ENCODE data around the gene GRIN1. TPM values are rescaled to one million over a fixed set of nuclear protein-coding genes. Genes with fewer than 3 reads are reported as not detected.

GRIN1 gene
- polyA plus RNA-seq = 2.6 TPM
- long read RNA-seq, donor 1, full-length matches to known transcripts = 1 of 1 reads
- long read RNA-seq, donor 1, partial matches to known transcripts = 0 of 1 reads
- long read RNA-seq, donor 1, other reads (novel, unspliced or antisense) = 0 of 1 reads
- long read RNA-seq, donor 2, partial matches to known transcripts = 59 of 59 reads
- long read RNA-seq, donor 2, other reads (novel, unspliced or antisense) = 0 of 59 reads
- long read RNA-seq, donor 3 = 0 reads
- long read RNA-seq, donor 4 = 0 reads
- long read RNA-seq, donor 5 = 0 reads
- long read RNA-seq, donor 6, partial matches to known transcripts = 0 of 1 reads
- long read RNA-seq, donor 6, other reads (novel, unspliced or antisense) = 0 of 1 reads
- long read RNA-seq, donor 7 = 0 reads
- long read RNA-seq, donor 8, partial matches to known transcripts = 101 of 101 reads
- long read RNA-seq, donor 8, other reads (novel, unspliced or antisense) = 0 of 101 reads
- long read RNA-seq, donor 9, partial matches to known transcripts = 0 of 1 reads
- long read RNA-seq, donor 9, other reads (novel, unspliced or antisense) = 0 of 1 reads
- long read RNA-seq, donor 10, partial matches to known transcripts = 0 of 27 reads
- long read RNA-seq, donor 10, other reads (novel, unspliced or antisense) = 27 of 27 reads
- long read RNA-seq, donor 11, partial matches to known transcripts = 19 of 19 reads
- long read RNA-seq, donor 11, other reads (novel, unspliced or antisense) = 0 of 19 reads

DNA sequence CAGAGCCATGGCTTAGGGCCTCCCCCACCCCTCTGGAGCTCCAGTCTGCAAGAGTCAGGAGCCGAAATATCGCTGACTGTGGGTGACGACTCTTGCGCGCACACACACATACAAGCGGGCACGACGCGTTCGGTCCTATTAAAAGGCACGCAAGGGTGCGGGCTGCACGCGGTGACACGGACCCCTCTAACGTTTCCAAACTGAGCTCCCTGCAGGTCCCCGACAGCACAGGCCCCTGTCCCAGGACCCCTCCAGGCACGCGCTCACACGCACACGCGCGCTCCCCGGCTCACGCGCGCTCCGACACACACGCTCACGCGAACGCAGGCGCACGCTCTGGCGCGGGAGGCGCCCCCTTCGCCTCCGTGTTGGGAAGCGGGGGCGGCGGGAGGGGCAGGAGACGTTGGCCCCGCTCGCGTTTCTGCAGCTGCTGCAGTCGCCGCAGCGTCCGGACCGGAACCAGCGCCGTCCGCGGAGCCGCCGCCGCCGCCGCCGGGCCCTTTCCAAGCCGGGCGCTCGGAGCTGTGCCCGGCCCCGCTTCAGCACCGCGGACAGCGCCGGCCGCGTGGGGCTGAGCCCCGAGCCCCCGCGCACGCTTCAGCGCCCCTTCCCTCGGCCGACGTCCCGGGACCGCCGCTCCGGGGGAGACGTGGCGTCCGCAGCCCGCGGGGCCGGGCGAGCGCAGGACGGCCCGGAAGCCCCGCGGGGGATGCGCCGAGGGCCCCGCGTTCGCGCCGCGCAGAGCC is at the start of gene GRIN1:
TSS of gene GRIN1 (plus strand) at position 433 of the 746 bp plus-strand sequence. CDS start 333 bp downstream, outside the sequence.
- DNase-seq = peak in 1 of 2 donors; percentile 48
- peaks cover 5% of the 10 kb centered on the region for H3K9me3 ChIP-seq (ENCODE audit: control insufficient read depth, low read depth, low read length)
- no peaks in the 10 kb centered on the region for H3K36me3 ChIP-seq (ENCODE audit: control insufficient read depth, insufficient read depth, low read length)
- no peak within 1 kb of the TSS for H3K4me3 ChIP-seq (ENCODE audit: low read length)
- peaks cover 4% of the 10 kb centered on the region for H3K4me1 ChIP-seq (ENCODE audit: control insufficient read depth, insufficient read depth, low read length)
- H3K27me3 ChIP-seq (ENCODE audit: control insufficient read depth, insufficient read depth, low read length) = peaks cover 86% of the 10 kb centered on the region
- no peak within 1 kb of the TSS for H3K27ac ChIP-seq (ENCODE audit: low read length)
- 0% methylated on average over 3 of the region's 104 CpGs for WGBS (ENCODE audit: insufficient coverage, low lambda C conversion rate)

DNA sequence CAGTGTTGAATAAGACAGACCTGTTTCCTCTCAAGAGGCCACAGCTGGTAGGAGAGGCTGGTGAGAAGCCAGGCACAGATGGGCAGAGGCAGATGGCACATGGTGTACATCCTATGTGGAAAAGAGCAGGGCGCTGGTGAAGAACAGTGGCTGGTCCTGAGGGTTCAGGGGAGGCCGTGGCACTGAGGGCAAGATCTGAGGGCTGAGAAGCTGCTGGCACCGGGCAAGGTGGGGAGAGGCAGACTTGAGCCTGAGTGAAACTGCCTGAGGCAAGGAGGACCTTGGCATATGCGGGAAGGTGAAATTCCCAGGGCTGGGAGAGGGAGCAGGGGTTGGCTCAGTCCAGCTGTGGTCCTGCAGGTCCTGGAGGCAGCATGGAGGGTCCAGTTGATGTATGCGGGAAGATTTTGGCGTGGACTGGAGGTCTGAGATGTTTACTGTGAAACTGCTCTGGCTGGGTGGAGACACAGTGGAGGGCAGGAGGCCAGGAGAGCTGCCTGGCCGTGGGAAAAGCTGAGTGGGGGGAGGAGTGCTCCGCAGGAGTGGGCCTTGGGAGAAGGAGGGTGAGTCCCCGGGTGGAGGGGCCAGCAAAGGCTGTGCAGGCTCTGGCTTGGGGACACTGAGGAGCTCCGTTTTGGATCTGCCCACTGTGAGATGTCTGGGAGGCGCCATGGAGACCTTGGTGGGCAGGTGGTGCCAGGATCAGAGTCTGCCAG is 49.6 kb upstream of the GRIN1 start:
- Histone ChIP-seq H3K27me3 (ENCODE audit: control insufficient read depth, insufficient read depth, low read length) (no peaks in the 10 kb centered on the region), H3K27ac (ENCODE audit: low read length) (no peak overlapping the region), H3K4me3 (ENCODE audit: low read length) (no peak overlapping the region), H3K9me3 (ENCODE audit: control insufficient read depth, low read depth, low read length) (no peaks in the 10 kb centered on the region), H3K4me1 (ENCODE audit: control insufficient read depth, insufficient read depth, low read length) (peaks cover 19% of the 10 kb centered on the region), H3K36me3 (ENCODE audit: control insufficient read depth, insufficient read depth, low read length) (peaks cover 25% of the 10 kb centered on the region)
- DNase-seq = no peak
- no CpG with 5 or more reads among the region's 11 CpGs for WGBS (ENCODE audit: insufficient coverage, low lambda C conversion rate)

DNA sequence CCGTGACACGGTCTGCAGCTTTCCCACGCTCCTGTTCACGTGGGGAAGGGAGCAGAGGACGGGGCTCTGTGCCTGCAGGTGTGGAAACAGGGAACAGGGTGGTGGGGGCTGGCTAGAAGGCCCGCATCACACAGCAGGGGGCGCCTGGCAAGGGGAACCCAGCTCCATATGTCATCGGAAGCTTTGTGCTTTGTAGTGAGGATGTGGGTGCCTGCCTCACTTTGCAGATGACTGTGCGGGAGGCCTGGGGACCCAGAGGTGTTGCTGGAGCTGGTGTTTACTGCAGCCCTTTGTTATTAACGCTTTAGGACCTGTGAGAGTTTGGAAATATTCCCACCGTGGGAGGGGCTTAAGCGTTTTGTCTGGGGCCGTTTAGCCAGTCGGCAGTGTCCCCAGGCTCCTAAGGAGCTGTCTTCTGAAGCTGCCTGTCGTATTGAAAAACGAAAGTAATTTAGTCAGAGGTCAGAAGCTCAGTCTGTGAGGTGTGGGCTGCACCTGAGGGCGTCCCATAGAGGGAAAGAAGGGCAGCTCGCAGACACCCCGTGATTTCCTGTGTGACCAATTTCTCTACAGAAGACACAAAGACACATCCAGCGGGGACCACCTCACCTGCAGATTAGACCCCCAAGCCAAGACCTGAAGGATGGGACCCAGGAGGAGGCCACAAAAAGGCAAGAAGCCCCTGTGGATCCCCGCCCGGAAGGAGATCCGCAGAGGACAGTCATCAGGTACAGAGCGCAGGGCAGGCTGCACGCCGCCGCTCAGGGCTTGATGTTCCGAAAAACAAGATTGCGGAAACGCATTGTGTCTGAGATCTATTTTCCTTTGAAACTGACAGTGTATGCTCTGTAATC is 43.1 kb upstream of the GRIN1 start:
- Histone ChIP-seq H3K9me3 (ENCODE audit: control insufficient read depth, low read depth, low read length) (no peaks in the 10 kb centered on the region), H3K4me3 (ENCODE audit: low read length) (no peak overlapping the region), H3K36me3 (ENCODE audit: control insufficient read depth, insufficient read depth, low read length) (peaks cover 60% of the 10 kb centered on the region), H3K27ac (ENCODE audit: low read length) (no peak overlapping the region), H3K27me3 (ENCODE audit: control insufficient read depth, insufficient read depth, low read length) (no peaks in the 10 kb centered on the region), H3K4me1 (ENCODE audit: control insufficient read depth, insufficient read depth, low read length) (no peaks in the 10 kb centered on the region)
- peak in 1 of 2 donors; percentile 41 for DNase-seq
- no CpG with 5 or more reads among the region's 30 CpGs for WGBS (ENCODE audit: insufficient coverage, low lambda C conversion rate)

DNA sequence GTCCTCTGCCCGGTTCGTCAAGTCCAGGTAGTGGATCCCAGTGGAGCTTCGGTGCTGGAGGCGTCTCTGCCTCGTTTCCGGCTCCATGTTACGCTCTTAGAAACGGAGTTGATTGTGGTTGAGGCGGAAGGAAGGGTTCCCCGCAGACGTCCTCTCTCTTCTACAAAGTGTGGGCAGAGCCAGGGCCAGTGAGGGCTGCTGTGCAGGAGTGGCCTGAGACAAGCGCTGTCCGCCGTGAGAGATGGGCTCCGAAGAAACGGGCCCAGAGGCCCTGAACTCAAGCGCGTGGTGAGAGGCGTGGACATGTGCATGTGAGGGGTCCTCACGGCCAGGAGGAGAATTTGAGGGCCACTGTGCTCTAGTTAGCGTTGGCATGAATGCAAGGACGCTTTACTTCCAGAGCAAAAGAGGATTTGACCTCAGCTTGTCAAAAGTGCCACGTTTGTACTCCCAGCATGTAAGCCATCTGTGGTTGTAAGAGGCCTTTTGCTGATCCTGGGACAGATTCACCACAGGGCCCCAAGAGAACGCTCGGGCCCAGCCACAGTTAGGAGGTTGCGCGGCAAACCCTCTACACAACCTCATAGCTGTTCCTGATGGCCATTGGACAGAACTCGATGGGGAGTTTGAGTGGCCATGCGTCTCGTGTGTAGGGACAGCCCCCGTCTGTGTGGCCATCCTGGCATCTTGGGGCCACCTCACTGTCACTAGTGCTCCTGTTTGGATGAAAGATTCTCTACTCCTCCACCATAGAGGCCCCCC is 42.0 kb upstream of the GRIN1 start:
- no peaks in the 10 kb centered on the region for H3K9me3 ChIP-seq (ENCODE audit: control insufficient read depth, low read depth, low read length)
- H3K4me3 ChIP-seq (ENCODE audit: low read length) = no peak overlapping the region
- no peaks in the 10 kb centered on the region for H3K4me1 ChIP-seq (ENCODE audit: control insufficient read depth, insufficient read depth, low read length)
- H3K36me3 ChIP-seq (ENCODE audit: control insufficient read depth, insufficient read depth, low read length) = peaks cover 63% of the 10 kb centered on the region
- DNase-seq = no peak
- no peaks in the 10 kb centered on the region for H3K27me3 ChIP-seq (ENCODE audit: control insufficient read depth, insufficient read depth, low read length)
- no CpG with 5 or more reads among the region's 31 CpGs for WGBS (ENCODE audit: insufficient coverage, low lambda C conversion rate)
- H3K27ac ChIP-seq (ENCODE audit: low read length) = no peak overlapping the region

DNA sequence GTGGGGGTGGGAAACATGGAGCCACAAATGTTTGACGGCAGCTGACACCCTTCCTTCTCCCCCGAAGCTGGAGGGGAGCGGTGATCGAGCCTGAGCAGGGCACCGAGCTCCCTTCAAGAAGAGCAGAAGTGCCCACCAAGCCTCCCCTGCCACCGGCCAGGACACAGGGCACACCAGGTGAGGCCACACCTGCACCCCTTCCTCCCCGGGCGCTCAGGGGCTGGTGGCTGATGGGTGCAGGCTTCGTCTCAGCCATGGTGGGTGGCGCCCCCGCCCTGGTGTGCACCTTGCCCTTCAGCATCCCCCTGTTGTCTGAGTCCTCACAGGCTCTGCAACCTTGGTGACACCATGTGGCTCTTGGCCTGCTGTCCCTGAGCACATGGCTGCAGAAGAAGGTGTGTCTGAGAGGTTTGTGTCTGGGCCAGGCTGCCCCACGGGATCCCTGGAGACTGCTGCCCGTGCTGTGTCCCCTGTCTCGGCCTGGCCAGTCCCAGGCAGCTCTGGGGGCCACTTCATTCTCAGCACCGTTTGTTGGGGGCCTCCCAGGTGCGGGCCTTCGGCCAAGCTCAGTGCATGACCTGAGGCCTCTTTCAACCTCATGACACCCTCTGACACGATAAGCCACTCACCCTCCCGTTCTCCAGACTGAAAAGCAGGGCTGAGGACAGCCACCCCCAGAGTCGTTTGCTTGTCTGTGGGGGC is 41.0 kb upstream of the GRIN1 start:
- no peak for DNase-seq
- no CpG with 5 or more reads among the region's 20 CpGs for WGBS (ENCODE audit: insufficient coverage, low lambda C conversion rate)
- Histone ChIP-seq H3K9me3 (ENCODE audit: control insufficient read depth, low read depth, low read length) (no peaks in the 10 kb centered on the region), H3K36me3 (ENCODE audit: control insufficient read depth, insufficient read depth, low read length) (peaks cover 68% of the 10 kb centered on the region), H3K27ac (ENCODE audit: low read length) (no peak overlapping the region), H3K4me3 (ENCODE audit: low read length) (no peak overlapping the region), H3K4me1 (ENCODE audit: control insufficient read depth, insufficient read depth, low read length) (no peaks in the 10 kb centered on the region), H3K27me3 (ENCODE audit: control insufficient read depth, insufficient read depth, low read length) (no peaks in the 10 kb centered on the region)

DNA sequence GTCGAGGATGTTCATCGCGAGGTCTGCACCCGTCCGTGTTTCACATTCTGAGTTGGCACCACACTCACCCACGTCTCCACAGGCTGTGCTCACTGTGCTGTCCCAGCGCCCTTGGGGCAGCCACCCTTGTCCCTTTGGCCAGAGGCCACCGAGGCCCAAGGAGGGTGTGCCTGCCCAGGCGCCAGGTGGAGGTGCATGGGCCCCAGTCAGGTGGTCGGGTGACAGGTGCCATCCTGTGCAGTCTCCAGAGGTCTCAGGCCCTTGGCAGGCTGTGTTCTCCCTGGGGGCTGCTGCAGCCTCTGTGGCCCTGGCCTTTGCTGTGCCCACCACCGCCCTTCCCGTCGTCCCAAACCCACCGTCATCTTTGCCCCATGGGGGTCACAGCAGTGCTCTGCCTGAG is 39.7 kb upstream of the GRIN1 start:
- Histone ChIP-seq H3K9me3 (ENCODE audit: control insufficient read depth, low read depth, low read length) (no peaks in the 10 kb centered on the region), H3K4me3 (ENCODE audit: low read length) (no peak overlapping the region), H3K27ac (ENCODE audit: low read length) (no peak overlapping the region), H3K27me3 (ENCODE audit: control insufficient read depth, insufficient read depth, low read length) (no peaks in the 10 kb centered on the region), H3K4me1 (ENCODE audit: control insufficient read depth, insufficient read depth, low read length) (no peaks in the 10 kb centered on the region), H3K36me3 (ENCODE audit: control insufficient read depth, insufficient read depth, low read length) (peaks cover 80% of the 10 kb centered on the region)
- DNase-seq = no peak
- no CpG with 5 or more reads among the region's 14 CpGs for WGBS (ENCODE audit: insufficient coverage, low lambda C conversion rate)

DNA sequence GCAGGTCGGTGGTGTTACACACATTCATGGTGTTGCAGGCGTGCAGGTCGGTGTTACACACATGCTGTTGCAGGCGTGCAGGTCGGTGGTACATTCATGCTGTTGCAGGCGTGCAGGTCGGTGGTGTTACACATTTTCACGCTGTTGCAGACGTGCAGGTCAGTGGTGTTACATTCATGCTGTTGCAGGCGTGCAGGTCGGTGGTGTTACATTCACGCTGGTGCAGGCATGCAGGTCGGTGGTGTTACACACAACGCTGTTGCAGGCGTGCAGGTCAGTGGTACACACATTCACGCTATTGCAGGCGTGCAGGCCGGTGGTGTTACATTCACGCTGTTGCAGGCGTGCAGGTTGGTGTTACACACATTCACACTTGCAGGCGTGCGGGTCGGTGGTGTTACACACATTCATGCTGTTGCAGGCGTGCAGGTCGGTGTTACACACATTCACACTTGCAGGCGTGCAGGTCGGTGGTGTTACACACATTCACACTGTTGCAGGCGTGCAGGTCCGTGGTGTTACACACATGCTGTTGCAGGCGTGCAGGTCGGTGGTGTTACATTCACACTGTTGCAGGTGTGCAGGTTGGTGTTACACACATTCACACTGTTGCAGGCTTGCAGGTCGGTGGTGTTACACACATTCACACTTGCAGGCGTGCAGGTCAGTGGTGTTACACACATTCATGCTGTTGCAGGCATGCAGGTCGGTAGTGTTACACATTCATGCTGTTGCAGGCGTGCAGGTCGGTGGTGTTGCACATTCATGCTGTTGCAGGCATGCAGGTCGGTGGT is 35.6 kb upstream of the GRIN1 start:
- no CpG with 5 or more reads among the region's 37 CpGs for WGBS (ENCODE audit: insufficient coverage, low lambda C conversion rate)
- no peaks in the 10 kb centered on the region for H3K9me3 ChIP-seq (ENCODE audit: control insufficient read depth, low read depth, low read length)
- no peak overlapping the region for H3K4me3 ChIP-seq (ENCODE audit: low read length)
- peaks cover 90% of the 10 kb centered on the region for H3K36me3 ChIP-seq (ENCODE audit: control insufficient read depth, insufficient read depth, low read length)
- no peak for DNase-seq
- H3K27ac ChIP-seq (ENCODE audit: low read length) = no peak overlapping the region
- no peaks in the 10 kb centered on the region for H3K27me3 ChIP-seq (ENCODE audit: control insufficient read depth, insufficient read depth, low read length)
- no peaks in the 10 kb centered on the region for H3K4me1 ChIP-seq (ENCODE audit: control insufficient read depth, insufficient read depth, low read length)
